HepG2 (cell line): ENCODE measurements around the gene ACSL1. TPM values are rescaled to one million over a fixed set of nuclear protein-coding genes. Genes with fewer than 3 reads are reported as not detected.

Source experiments
- HDAC6 ChIP-seq: fragments of 200-600 bp; sonication (generic); IDR thresholded peaks from 2 replicates; pipeline ENCODE4 v1.7.0; 2017; ENCODE audit warnings: mild to moderate bottlenecking, antibody characterized with exemption, low read length, low read depth
- HOXA5 ChIP-seq: sonication (generic); formaldehyde crosslinking; IDR thresholded peaks from 2 replicates; pipeline ENCODE4 v1.4.0; 2020; ENCODE audit warnings: missing genetic modification reagents
- KDM5A ChIP-seq: fragments of 200-600 bp; sonication (generic); IDR thresholded peaks from 2 replicates; pipeline ENCODE4 v1.7.0; 2018; ENCODE audit warnings: antibody characterized with exemption, mild to moderate bottlenecking, low read length, borderline replicate concordance
- MAFK ChIP-seq, 2 experiments: IDR thresholded peaks in 1 of 2; conservative IDR thresholded peaks in 1 of 2; 2 replicates each; pipeline ENCODE4 v1.6.1; 2011; ENCODE audit warnings: improper control_type of control experiment in 2 of 2, low read length in 2 of 2
- MTA3 ChIP-seq: sonication (generic); formaldehyde crosslinking; IDR thresholded peaks from 2 replicates; pipeline ENCODE4 v1.4.0; 2020; ENCODE audit warnings: missing genetic modification reagents
- MYNN ChIP-seq: sonication (generic); formaldehyde crosslinking; IDR thresholded peaks from 2 replicates; pipeline ENCODE4 v1.4.0; 2020; ENCODE audit warnings: mild to moderate bottlenecking, low read depth, missing genetic modification reagents
- SMAD1 ChIP-seq: sonication (generic); formaldehyde crosslinking; IDR thresholded peaks from 2 replicates; pipeline ENCODE4 v1.4.0; 2020; ENCODE audit warnings: missing genetic modification reagents, low read depth, mild to moderate bottlenecking, borderline replicate concordance
- XRCC5 ChIP-seq: fragments of 200-400 bp; formaldehyde crosslinking; optimal IDR thresholded peaks from 2 replicates; pipeline ENCODE3; 2017; ENCODE audit warnings: mild to moderate bottlenecking, low read length
- ZNF12 ChIP-seq: sonication (generic); formaldehyde crosslinking; IDR thresholded peaks from 2 replicates; pipeline ENCODE4 v1.5.0; 2020; ENCODE audit warnings: missing genetic modification reagents
- ZNF317 ChIP-seq: sonication (generic); formaldehyde crosslinking; IDR thresholded peaks from 2 replicates; pipeline ENCODE4 v1.5.0; 2020; ENCODE audit warnings: mild to moderate bottlenecking, missing genetic modification reagents
- ZNF326 ChIP-seq: sonication (generic); formaldehyde crosslinking; IDR thresholded peaks from 2 replicates; pipeline ENCODE4 v1.4.0; 2020; ENCODE audit warnings: missing genetic modification reagents, borderline replicate concordance
- ZNF44 ChIP-seq: sonication (generic); formaldehyde crosslinking; IDR thresholded peaks from 2 replicates; pipeline ENCODE4 v1.5.1; 2020; ENCODE audit warnings: mild to moderate bottlenecking, missing genetic modification reagents
- ZNF468 ChIP-seq: sonication (generic); formaldehyde crosslinking; IDR thresholded peaks from 2 replicates; pipeline ENCODE4 v1.8.0; 2022; ENCODE audit warnings: mild to moderate bottlenecking, moderate library complexity, missing genetic modification reagents
- ZNF629 ChIP-seq: sonication (generic); formaldehyde crosslinking; conservative IDR thresholded peaks from 2 replicates; pipeline ENCODE4 v1.5.0; 2020; ENCODE audit warnings: missing genetic modification reagents
- ZNF75D ChIP-seq: sonication (generic); formaldehyde crosslinking; IDR thresholded peaks from 2 replicates; pipeline ENCODE4 v1.8.1; 2023; ENCODE audit warnings: missing genetic modification reagents, mild to moderate bottlenecking, borderline replicate concordance
- polyA plus RNA-seq, 8 experiments: library from polyadenylated mRNA; depleted of rRNA in 3 of 8; stranded (reverse) in 7 of 8; unstranded in 1 of 8; fragments of >200 nt; fragmentation: Illumina TruSeq in 4 of 8; extraction: Trizol in 4 of 8; gene quantifications; 2 replicates each; pipeline versions ENCODE4 v1.2.1 to v1.2.3, GENCODE V29; 2011 to 2016; ENCODE audit warnings: low read depth in 4 of 8, missing spikeins in 1 of 8, mixed read lengths in 1 of 8; ENCODE audit not compliant: insufficient read depth in 1 of 8
- total RNA-seq, 5 experiments: library from RNA; depleted of rRNA; stranded (reverse); fragments of >200 nt; fragmentation: Illumina TruSeq; extraction: Trizol; gene quantifications; 2 replicates each; pipeline ENCODE4 v1.2.3, GENCODE V29; 2016; ENCODE audit warnings: low read depth in 1 of 5
- TF ChIP-seq, protein P1 (sequence below): sonication (generic); formaldehyde crosslinking; IDR thresholded peaks from 2 replicates; pipeline ENCODE4 v1.5.1; 2020; ENCODE audit warnings: mild to moderate bottlenecking, missing genetic modification reagents, moderate library complexity
- TF ChIP-seq, protein P2 (sequence below): sonication (generic); formaldehyde crosslinking; IDR thresholded peaks from 2 replicates; pipeline ENCODE4 v1.4.0; 2020; ENCODE audit warnings: mild to moderate bottlenecking, low read depth, missing genetic modification reagents
- TF ChIP-seq, protein P3 (sequence below): sonication (generic); formaldehyde crosslinking; IDR thresholded peaks from 2 replicates; pipeline ENCODE4 v1.4.0; 2020; ENCODE audit warnings: mild to moderate bottlenecking, missing genetic modification reagents
- TF ChIP-seq, protein P4 (sequence below): sonication (generic); formaldehyde crosslinking; IDR thresholded peaks from 2 replicates; pipeline ENCODE4 v1.5.0; 2020; ENCODE audit warnings: mild to moderate bottlenecking, missing genetic modification reagents

Gene ACSL1
- total and polyA plus RNA-seq, 2 of the 13 experiments (the other 11 are each of a cell fraction or from before 2014, with no cell fraction given): 10.0 to 29.8 TPM

DNA sequence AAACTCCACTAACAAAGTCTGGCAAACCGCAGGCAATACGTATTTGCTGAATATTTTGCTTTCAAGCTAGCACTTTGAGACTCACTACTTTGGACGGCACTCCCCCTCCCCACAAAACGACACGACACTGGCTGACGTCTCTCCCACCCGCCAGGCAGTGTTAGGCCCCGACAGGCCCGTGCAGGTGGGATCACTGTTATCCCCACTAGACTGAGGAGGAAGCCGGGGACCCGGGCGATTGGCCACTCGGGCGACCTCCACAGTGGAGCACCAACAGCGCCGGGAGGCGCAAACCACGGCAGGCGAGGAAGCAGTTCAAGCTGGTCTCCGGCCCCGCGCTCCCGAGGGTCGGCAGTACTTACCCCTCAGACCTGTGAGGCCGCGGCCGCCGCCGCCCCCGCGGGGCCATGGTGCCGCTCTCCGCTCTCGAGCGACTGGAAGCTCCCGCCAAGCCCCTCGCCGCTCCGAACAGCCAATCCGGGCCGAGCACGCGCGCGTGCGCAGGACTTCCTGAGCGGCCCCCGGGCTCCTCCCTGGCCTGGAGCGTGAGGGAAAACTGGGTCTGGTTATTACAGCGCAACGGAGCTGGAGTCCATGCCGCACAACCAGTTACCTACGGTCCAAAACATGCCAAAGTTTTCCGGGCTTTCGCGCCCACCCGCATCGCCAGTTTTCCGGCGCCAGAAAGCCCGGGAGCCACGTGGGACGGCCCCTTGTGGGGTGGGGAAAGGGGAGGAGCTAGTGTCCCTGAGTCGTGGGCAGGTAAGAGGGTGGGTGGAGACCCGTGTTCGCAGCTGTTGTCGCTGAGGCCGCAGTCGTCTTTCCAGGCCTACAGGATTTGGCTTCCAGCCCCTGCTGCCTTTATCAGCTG, 91.9 kb downstream of the ACSL1 start, which contains the start of gene CENPU (continued):
- TF ChIP-seq MAFK (conservative IDR thresholded peaks at IDR 0.05 in 1 of 2, IDR thresholded peaks at IDR 0.05 in 1 of 2; ENCODE audit: low read length in 2 of 2) (no peak), SMAD1 (CRISPR knock-in tag) (peak; percentile 96; the same call in 1 of the 2 replicates), HDAC6 (no peak), ZNF44 (CRISPR knock-in tag) (peak; percentile 90; the same call in 1 of the 2 replicates), ZNF317 (CRISPR knock-in tag) (peak; percentile 84; the same call in 1 of the 2 replicates), ZNF468 (CRISPR knock-in tag) (no peak), KDM5A (no peak; the same call in none of the 2 replicates), MYNN (peak; percentile 88; the same call in 1 of the 2 replicates), ZNF629 (CRISPR knock-in tag) (peak; percentile 59), ZNF326 (no peak), XRCC5 (peak; percentile 100), ZNF75D (CRISPR knock-in tag) (peak; percentile 85; the same call in 1 of the 2 replicates), HOXA5 (CRISPR knock-in tag) (peak; percentile 95), ZNF12 (peak; percentile 77; the same call in 1 of the 2 replicates), MTA3 (CRISPR knock-in tag) (no peak)
- TF ChIP-seq, protein P1, sequence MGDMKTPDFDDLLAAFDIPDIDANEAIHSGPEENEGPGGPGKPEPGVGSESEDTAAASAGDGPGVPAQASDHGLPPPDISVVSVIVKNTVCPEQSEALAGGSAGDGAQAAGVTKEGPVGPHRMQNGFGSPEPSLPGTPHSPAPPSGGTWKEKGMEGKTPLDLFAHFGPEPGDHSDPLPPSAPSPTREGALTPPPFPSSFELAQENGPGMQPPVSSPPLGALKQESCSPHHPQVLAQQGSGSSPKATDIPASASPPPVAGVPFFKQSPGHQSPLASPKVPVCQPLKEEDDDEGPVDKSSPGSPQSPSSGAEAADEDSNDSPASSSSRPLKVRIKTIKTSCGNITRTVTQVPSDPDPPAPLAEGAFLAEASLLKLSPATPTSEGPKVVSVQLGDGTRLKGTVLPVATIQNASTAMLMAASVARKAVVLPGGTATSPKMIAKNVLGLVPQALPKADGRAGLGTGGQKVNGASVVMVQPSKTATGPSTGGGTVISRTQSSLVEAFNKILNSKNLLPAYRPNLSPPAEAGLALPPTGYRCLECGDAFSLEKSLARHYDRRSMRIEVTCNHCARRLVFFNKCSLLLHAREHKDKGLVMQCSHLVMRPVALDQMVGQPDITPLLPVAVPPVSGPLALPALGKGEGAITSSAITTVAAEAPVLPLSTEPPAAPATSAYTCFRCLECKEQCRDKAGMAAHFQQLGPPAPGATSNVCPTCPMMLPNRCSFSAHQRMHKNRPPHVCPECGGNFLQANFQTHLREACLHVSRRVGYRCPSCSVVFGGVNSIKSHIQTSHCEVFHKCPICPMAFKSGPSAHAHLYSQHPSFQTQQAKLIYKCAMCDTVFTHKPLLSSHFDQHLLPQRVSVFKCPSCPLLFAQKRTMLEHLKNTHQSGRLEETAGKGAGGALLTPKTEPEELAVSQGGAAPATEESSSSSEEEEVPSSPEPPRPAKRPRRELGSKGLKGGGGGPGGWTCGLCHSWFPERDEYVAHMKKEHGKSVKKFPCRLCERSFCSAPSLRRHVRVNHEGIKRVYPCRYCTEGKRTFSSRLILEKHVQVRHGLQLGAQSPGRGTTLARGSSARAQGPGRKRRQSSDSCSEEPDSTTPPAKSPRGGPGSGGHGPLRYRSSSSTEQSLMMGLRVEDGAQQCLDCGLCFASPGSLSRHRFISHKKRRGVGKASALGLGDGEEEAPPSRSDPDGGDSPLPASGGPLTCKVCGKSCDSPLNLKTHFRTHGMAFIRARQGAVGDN (CRISPR knock-in tag): peak; percentile 93
- TF ChIP-seq, protein P2, sequence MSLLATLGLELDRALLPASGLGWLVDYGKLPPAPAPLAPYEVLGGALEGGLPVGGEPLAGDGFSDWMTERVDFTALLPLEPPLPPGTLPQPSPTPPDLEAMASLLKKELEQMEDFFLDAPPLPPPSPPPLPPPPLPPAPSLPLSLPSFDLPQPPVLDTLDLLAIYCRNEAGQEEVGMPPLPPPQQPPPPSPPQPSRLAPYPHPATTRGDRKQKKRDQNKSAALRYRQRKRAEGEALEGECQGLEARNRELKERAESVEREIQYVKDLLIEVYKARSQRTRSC (CRISPR knock-in tag): peak; percentile 93; the same call in 1 of the 2 replicates
- TF ChIP-seq, protein P3, sequence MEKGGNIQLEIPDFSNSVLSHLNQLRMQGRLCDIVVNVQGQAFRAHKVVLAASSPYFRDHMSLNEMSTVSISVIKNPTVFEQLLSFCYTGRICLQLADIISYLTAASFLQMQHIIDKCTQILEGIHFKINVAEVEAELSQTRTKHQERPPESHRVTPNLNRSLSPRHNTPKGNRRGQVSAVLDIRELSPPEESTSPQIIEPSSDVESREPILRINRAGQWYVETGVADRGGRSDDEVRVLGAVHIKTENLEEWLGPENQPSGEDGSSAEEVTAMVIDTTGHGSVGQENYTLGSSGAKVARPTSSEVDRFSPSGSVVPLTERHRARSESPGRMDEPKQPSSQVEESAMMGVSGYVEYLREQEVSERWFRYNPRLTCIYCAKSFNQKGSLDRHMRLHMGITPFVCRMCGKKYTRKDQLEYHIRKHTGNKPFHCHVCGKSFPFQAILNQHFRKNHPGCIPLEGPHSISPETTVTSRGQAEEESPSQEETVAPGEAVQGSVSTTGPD (CRISPR knock-in tag): peak; percentile 97
- TF ChIP-seq, protein P4, sequence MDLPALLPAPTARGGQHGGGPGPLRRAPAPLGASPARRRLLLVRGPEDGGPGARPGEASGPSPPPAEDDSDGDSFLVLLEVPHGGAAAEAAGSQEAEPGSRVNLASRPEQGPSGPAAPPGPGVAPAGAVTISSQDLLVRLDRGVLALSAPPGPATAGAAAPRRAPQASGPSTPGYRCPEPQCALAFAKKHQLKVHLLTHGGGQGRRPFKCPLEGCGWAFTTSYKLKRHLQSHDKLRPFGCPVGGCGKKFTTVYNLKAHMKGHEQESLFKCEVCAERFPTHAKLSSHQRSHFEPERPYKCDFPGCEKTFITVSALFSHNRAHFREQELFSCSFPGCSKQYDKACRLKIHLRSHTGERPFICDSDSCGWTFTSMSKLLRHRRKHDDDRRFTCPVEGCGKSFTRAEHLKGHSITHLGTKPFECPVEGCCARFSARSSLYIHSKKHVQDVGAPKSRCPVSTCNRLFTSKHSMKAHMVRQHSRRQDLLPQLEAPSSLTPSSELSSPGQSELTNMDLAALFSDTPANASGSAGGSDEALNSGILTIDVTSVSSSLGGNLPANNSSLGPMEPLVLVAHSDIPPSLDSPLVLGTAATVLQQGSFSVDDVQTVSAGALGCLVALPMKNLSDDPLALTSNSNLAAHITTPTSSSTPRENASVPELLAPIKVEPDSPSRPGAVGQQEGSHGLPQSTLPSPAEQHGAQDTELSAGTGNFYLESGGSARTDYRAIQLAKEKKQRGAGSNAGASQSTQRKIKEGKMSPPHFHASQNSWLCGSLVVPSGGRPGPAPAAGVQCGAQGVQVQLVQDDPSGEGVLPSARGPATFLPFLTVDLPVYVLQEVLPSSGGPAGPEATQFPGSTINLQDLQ (CRISPR knock-in tag): peak; percentile 84; the same call in 1 of the 2 replicates
